Measurements from ENCODE around the gene KCNJ5. TPM values are rescaled to one million over a fixed set of nuclear protein-coding genes. Genes with fewer than 3 reads are reported as not detected.

The KCNJ5 gene
- 1 to 10 TPM in 1 of 4 donors, under 1 TPM in 2, not detected in 1; 0.15 to 1.0 (median 0.59) TPM for total RNA-seq

DNA sequence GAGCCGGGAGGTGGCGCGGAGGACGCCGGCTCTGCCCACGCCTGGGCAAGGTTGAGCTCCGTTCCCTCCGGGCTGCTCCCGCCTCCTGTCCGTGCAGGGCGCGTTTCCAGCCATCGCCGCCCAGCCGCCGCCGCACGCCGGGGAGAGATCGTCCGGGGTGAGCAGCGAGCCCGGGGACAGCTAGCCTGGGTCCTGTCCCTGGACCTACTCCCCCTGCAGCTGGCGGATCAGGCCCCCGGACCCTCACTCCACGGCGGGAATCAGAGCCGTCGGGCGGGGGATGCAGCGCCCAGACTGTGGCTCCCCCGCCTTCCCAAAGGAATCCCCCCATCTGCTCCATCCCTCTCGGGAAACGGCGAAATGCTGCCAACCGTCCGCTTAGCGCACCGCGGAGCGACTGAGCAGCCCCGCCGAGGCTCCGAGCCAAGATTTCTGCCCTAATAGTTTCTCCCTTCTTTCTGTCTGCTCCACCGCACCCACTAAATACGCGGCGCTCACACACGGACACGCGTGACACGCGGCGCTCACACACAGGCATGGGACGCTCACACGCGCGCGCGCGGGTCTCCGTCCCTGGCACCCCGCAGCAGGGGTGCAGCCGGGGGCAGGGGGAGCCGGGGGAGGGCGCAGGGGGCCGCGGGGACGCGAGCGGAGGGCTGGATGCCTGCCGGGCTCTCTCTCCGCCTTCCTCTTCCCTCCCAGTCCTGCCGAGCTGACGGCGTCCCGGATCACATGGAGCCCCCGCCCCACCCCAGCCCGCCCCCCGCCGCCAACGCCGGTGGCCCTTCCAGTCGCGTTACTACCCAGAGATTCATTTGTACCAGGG is at the start of gene KCNJ5:
Gene KCNJ5, plus strand, starts transcription at position 814 of the 826 bp plus-strand sequence. CDS start 19,918 bp downstream, outside the sequence.
- 0% methylated on average over 35 to 53 of the region's 85 CpGs for WGBS, 2 donors
- peak within 1 kb of the TSS; percentile 8 for H3K4me3 ChIP-seq (ENCODE audit: low read depth, poor library complexity, severe bottlenecking)
- DNase-seq (ENCODE audit: low spot score in 2 of 2) = no peak
- TF ChIP-seq POLR2A (IDR thresholded peaks at IDR 0.05) (no peak), CTCF (IDR thresholded peaks at IDR 0.05) (no peak)
- intact Hi-C loops (cut with DNase I; ENCODE audit: low total_unique reads) = no loop called here

DNA sequence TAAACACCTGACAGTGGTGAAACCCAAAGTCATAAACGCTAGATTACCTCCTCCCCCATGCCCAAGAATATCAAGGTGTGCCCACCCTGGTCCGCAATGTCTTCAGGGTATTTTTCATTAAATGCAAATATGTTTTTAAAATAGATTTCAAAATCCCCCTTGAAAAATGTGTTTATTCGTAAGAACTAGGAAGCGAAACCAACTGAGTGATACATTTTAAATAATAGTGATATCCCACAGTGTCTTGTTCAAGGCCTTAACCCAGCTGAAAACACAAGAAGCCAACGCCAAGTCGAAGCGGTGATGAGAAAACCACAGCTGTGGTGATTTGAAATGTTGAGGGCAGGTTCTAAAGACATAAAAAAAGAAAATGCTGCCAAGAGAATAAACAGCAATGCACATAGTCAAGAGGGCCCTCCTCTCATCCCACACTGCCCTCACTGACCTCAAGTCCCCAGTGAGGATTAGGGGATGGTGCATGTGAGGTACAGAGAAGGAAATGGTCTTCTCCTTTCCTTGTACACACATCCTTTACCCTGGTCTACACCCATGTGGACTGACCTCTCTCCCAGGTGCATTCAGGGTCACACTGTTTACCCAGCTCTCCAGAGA is 49.6 kb upstream of the KCNJ5 start:
- intact Hi-C loops (cut with DNase I; ENCODE audit: low total_unique reads) = no loop called here
- 87 to 92% methylated on average over 7 of the region's 7 CpGs for WGBS, 2 donors
- no peak overlapping the region for H3K4me3 ChIP-seq (ENCODE audit: low read depth, poor library complexity, severe bottlenecking)
- TF ChIP-seq CTCF (IDR thresholded peaks at IDR 0.05) = no peak
- TF ChIP-seq POLR2A (IDR thresholded peaks at IDR 0.05) = no peak
- no peak for DNase-seq (ENCODE audit: low spot score in 2 of 2)

GRCh38 chr11:128843198-128843785 is 47.9 kb upstream of the KCNJ5 start:
- intact Hi-C loops (cut with DNase I; ENCODE audit: low total_unique reads) = no loop called here
- no peak for DNase-seq (ENCODE audit: low spot score in 2 of 2)
- TF ChIP-seq POLR2A (IDR thresholded peaks at IDR 0.05) = no peak
- TF ChIP-seq CTCF (IDR thresholded peaks at IDR 0.05) = no peak
- WGBS, 2 donors = 55 to 59% methylated on average over 2 of the region's 2 CpGs
- no peak overlapping the region for H3K4me3 ChIP-seq (ENCODE audit: low read depth, poor library complexity, severe bottlenecking)

- no peak overlapping the region for H3K4me3 ChIP-seq (ENCODE audit: low read depth, poor library complexity, severe bottlenecking)
- intact Hi-C loops (cut with DNase I; ENCODE audit: low total_unique reads) = no loop called here
- no peak for TF ChIP-seq POLR2A (IDR thresholded peaks at IDR 0.05)
- no peak for TF ChIP-seq CTCF (IDR thresholded peaks at IDR 0.05)
- WGBS, 2 donors = 78 to 83% methylated on average over 2 of the region's 2 CpGs
- peak in 1 of 2 donors; percentile 3 for DNase-seq (ENCODE audit: low spot score in 2 of 2)
Observed at GRCh38 chr11:128845334-128845780, 45.8 kb upstream of the KCNJ5 start.

DNA sequence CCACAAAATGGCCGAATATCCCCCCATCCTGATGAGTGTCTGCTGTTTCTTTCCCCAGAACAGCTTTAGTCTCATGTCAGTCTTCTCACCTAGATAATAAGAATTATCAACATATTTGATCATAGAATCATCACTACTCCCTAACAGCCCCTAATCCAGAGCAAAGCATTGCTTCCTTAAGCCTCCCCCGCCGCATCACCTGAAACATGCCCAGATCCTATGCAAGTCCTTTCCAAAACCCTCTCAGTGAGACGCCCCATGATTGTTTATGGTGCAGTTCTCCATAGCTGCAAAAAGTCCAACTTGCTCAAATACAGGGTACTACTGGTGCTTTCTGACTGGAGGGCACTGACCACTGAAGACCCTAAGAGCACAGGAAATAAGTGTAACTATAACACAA is 44.2 kb upstream of the KCNJ5 start:
- 77 to 79% methylated on average over 4 of the region's 4 CpGs for WGBS, 2 donors

More for the DNA sequence above, 44.2 kb upstream of the KCNJ5 start:
- H3K4me3 ChIP-seq (ENCODE audit: low read depth, poor library complexity, severe bottlenecking) = no peak overlapping the region
- peak in 1 of 2 donors; percentile 59 for DNase-seq (ENCODE audit: low spot score in 2 of 2)
- intact Hi-C loops (cut with DNase I; ENCODE audit: low total_unique reads) = no loop called here
- TF ChIP-seq CTCF (IDR thresholded peaks at IDR 0.05) (no peak), POLR2A (IDR thresholded peaks at IDR 0.05) (no peak)
